ENCODE results near the gene DENND6B. TPM values are rescaled to one million over a fixed set of nuclear protein-coding genes. Genes with fewer than 3 reads are reported as not detected.

DENND6B gene
- total and polyA plus RNA-seq, 2 of the 13 experiments (the other 11 are each of a cell fraction or from before 2014, with no cell fraction given): 0.95 to 3.8 TPM

- no peak for TF ChIP-seq ZNF512B (CRISPR knock-in tag; IDR thresholded peaks at IDR 0.05; ENCODE audit: borderline replicate concordance)
- no peak for TF ChIP-seq ZFP1 (CRISPR knock-in tag; IDR thresholded peaks at IDR 0.05)
- no peak for TF ChIP-seq ZNF770 (CRISPR knock-in tag; IDR thresholded peaks at IDR 0.05)
- no peak for TF ChIP-seq THAP7 (CRISPR knock-in tag; IDR thresholded peaks at IDR 0.05)
- TF ChIP-seq NCOA1 (CRISPR knock-in tag; IDR thresholded peaks at IDR 0.05): no peak
- peak; percentile 86 for TF ChIP-seq SALL1 (CRISPR knock-in tag; IDR thresholded peaks at IDR 0.05)
- TF ChIP-seq ZNF724P (CRISPR knock-in tag; IDR thresholded peaks at IDR 0.05; ENCODE audit: borderline replicate concordance): no peak
- no peak for TF ChIP-seq ZNF678 (CRISPR knock-in tag; IDR thresholded peaks at IDR 0.05)
- no peak for TF ChIP-seq U2AF1 (optimal IDR thresholded peaks at IDR 0.05; ENCODE audit: low read depth, low read length)
- peak; percentile 94; the same call in 1 of the 2 replicates for TF ChIP-seq GPN1 (CRISPR knock-in tag; IDR thresholded peaks at IDR 0.05; ENCODE audit: borderline replicate concordance)
- peak; percentile 86 for TF ChIP-seq ZNF709 (CRISPR knock-in tag; IDR thresholded peaks at IDR 0.05)
- 0 out of 2 replicates have a peak, but pooled peaks have one; percentile 32 for TF ChIP-seq ZMYM4 (CRISPR knock-in tag; IDR thresholded peaks at IDR 0.05)
- peak; percentile 63; the same call in 1 of the 2 replicates for TF ChIP-seq ZFY (CRISPR knock-in tag; IDR thresholded peaks at IDR 0.05)
- no peak for TF ChIP-seq CBX1 (IDR thresholded peaks at IDR 0.05; ENCODE audit: low read depth)
- TF ChIP-seq FOXO4 (CRISPR knock-in tag; conservative IDR thresholded peaks at IDR 0.05): no peak
- no peak for TF ChIP-seq NFIC (IDR thresholded peaks at IDR 0.05; ENCODE audit: low read length)
- peak; percentile 41; the same call in 1 of the 2 replicates for TF ChIP-seq RERE (CRISPR knock-in tag; IDR thresholded peaks at IDR 0.05; ENCODE audit: low read depth)
Measured at GRCh38 chr22:50270666-50271394, 56.0 kb downstream of the DENND6B start (continued).

Data from HepG2 (cell line).